Frontal cortex (tissue), 4 donors: Measurements from ENCODE around the gene DNASE1L1. TPM values are rescaled to one million over a fixed set of nuclear protein-coding genes. Genes with fewer than 3 reads are reported as not detected.

ENCODE experiments used
- DNase-seq, 2 donors: peaks; one replicate each; pipeline ENCODE4 v3.0.0; 2012; ENCODE audit warnings: low spot score in 2 of 2
- FAIRE-seq: peaks from 2 replicates; lab custom pipeline; 2012; peaks lifted over from hg19 to GRCh38; lab: Jason Lieb, UNC
- total RNA-seq: library from RNA; depleted of rRNA; stranded (reverse); fragments of >200 nt; gene quantifications from one replicate; pipeline ENCODE4 v1.2.3, GENCODE V29; 2014
- donor health status: control.
- donor health status: control.
- donor health status: control.

Gene DNASE1L1
- total RNA-seq, 1 donor from 2014 or later, result 4.5 TPM

- FAIRE-seq, result no peak
- peak; percentile 62 to 77 for DNase-seq
These were observed 28.1 kb upstream of the DNASE1L1 start, which contains the start of gene GDI1 for GRCh38 chrX:154436983-154437752. Gene GDI1, plus strand, starts transcription at chrX:154437154. Its CDS starts 101 bp downstream, at chrX:154437255.

- FAIRE-seq, result no peak
- DNase-seq, result peak; percentile 78 to 85
These were observed 27.4 kb upstream of the DNASE1L1 start for GRCh38 chrX:154436374-154436982.

GRCh38 chrX:154435171-154435733 is 26.2 kb upstream of the DNASE1L1 start:
- FAIRE-seq, result no peak

GRCh38 chrX:154434394-154435168 is 25.5 kb upstream of the DNASE1L1 start:
- DNase-seq (no peak), FAIRE-seq (no peak)

More at GRCh38 chrX:154435171-154435733, 26.2 kb upstream of the DNASE1L1 start:
- no peak for DNase-seq

- DNase-seq, result no peak
- no peak for FAIRE-seq
These were observed 24.6 kb upstream of the DNASE1L1 start for GRCh38 chrX:154433605-154434004.

GRCh38 chrX:154432210-154432609 is 23.2 kb upstream of the DNASE1L1 start:
- DNase-seq, result no peak
- FAIRE-seq, result no peak

GRCh38 chrX:154431341-154431740 is 22.3 kb upstream of the DNASE1L1 start:
- FAIRE-seq (no peak), DNase-seq (no peak)

- FAIRE-seq, result no peak
- DNase-seq, result no peak
These were observed 21.9 kb upstream of the DNASE1L1 start for GRCh38 chrX:154430916-154431315.

- FAIRE-seq, result no peak
- DNase-seq, result no peak
These were observed 21.4 kb upstream of the DNASE1L1 start for GRCh38 chrX:154430479-154430878.

GRCh38 chrX:154429711-154430110 is 20.7 kb upstream of the DNASE1L1 start:
- FAIRE-seq, result no peak
- DNase-seq, result no peak

GRCh38 chrX:154428176-154429171 is 19.4 kb upstream of the DNASE1L1 start, which contains the start of gene ATP6AP1:
Gene ATP6AP1, plus strand, starts transcription at chrX:154428677. Its CDS starts 16 bp downstream, at chrX:154428693.
- DNase-seq (peak; percentile 78 to 81), FAIRE-seq (no peak)

GRCh38 chrX:154426916-154427770 is 18.1 kb upstream of the DNASE1L1 start:
- no peak for FAIRE-seq
- no peak for DNase-seq

GRCh38 chrX:154420402-154420756 is 11.3 kb upstream of the DNASE1L1 start:
- FAIRE-seq (no peak), DNase-seq (no peak)

- DNase-seq (no peak), FAIRE-seq (no peak)
These were observed 10.8 kb upstream of the DNASE1L1 start for GRCh38 chrX:154419688-154420401.

GRCh38 chrX:154419189-154419588 is 10.1 kb upstream of the DNASE1L1 start:
- DNase-seq, result no peak
- no peak for FAIRE-seq

- DNase-seq (no peak), FAIRE-seq (no peak)
These were observed 8.1 kb upstream of the DNASE1L1 start for GRCh38 chrX:154417157-154417556.

- no peak for DNase-seq
- FAIRE-seq, result no peak
These were observed 4.1 kb upstream of the DNASE1L1 start for GRCh38 chrX:154413142-154413541.

- FAIRE-seq (no peak), DNase-seq (no peak)
These were observed 3.4 kb upstream of the DNASE1L1 start for GRCh38 chrX:154412468-154412867.
